Gastroesophageal sphincter (tissue), 3 donors: Measurements from ENCODE around the gene SLC18A3.

Source experiments
- POLR2A ChIP-seq, 2 donors: fragments of 450-650 bp; IDR thresholded peaks; one replicate each; pipeline ENCODE4 v1.6.1; 2017; ENCODE audit warnings: antibody characterized with exemption in 2 of 2, mild to moderate bottlenecking in 2 of 2, moderate library complexity in 1 of 2
- TF ChIP-seq, protein P1 (sequence below), 4 experiments: fragments of 200-600 bp in 2 of 4; fragments of 450-650 bp in 2 of 4; sonication (generic) in 1 of 4; IDR thresholded peaks; one replicate each; pipeline ENCODE4 v1.5.1; 2017 to 2019; ENCODE audit warnings: antibody characterized with exemption in 4 of 4, mild to moderate bottlenecking in 2 of 4, moderate library complexity in 2 of 4

DNA sequence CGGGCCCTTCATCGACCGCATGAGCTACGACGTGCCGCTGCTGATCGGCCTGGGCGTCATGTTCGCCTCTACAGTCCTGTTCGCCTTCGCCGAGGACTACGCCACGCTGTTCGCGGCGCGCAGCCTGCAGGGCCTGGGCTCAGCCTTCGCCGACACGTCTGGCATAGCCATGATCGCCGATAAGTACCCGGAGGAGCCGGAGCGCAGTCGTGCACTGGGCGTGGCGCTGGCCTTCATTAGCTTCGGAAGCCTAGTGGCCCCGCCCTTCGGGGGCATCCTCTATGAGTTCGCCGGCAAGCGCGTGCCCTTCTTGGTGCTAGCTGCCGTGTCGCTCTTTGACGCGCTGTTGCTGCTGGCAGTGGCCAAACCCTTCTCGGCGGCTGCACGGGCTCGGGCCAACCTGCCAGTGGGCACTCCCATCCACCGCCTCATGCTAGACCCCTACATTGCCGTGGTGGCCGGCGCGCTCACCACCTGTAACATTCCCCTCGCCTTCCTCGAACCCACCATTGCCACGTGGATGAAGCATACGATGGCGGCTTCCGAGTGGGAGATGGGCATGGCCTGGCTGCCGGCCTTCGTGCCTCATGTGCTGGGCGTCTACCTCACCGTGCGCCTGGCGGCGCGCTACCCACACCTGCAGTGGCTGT, 1.2 kb downstream of the SLC18A3 start:
- TF ChIP-seq, protein P1, sequence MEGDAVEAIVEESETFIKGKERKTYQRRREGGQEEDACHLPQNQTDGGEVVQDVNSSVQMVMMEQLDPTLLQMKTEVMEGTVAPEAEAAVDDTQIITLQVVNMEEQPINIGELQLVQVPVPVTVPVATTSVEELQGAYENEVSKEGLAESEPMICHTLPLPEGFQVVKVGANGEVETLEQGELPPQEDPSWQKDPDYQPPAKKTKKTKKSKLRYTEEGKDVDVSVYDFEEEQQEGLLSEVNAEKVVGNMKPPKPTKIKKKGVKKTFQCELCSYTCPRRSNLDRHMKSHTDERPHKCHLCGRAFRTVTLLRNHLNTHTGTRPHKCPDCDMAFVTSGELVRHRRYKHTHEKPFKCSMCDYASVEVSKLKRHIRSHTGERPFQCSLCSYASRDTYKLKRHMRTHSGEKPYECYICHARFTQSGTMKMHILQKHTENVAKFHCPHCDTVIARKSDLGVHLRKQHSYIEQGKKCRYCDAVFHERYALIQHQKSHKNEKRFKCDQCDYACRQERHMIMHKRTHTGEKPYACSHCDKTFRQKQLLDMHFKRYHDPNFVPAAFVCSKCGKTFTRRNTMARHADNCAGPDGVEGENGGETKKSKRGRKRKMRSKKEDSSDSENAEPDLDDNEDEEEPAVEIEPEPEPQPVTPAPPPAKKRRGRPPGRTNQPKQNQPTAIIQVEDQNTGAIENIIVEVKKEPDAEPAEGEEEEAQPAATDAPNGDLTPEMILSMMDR (IDR thresholded peaks at IDR 0.05): no peak
- TF ChIP-seq POLR2A (IDR thresholded peaks at IDR 0.05): no peak
